B cell (primary cell): ENCODE measurements around the gene PCDHGA11. TPM values are rescaled to one million over a fixed set of nuclear protein-coding genes. Genes with fewer than 3 reads are reported as not detected.

ENCODE experiments used
- ATAC-seq: fragments of 200-7000 bp; cut with Tn5 transposase; one replicate; pipeline ENCODE4 v1.10.0; 2021; ENCODE audit warnings: low read depth, mild to moderate bottlenecking, moderate number of reproducible peaks, moderate library complexity
- CTCF ChIA-PET: fragments of 350-600 bp; sonication (Branson Sonifier 250); formaldehyde crosslinking; loops from one replicate; lab custom pipeline; 2021; ENCODE audit warnings: antibody characterized with exemption, inconsistent platforms; lab: Charles Lee
- POLR2A ChIA-PET: fragments of 350-600 bp; sonication (Branson Sonifier 250); formaldehyde crosslinking; loops from one replicate; lab custom pipeline; 2021; ENCODE audit warnings: antibody characterized with exemption; lab: Charles Lee
- DNase-seq: peaks from one replicate; pipeline ENCODE4 v3.0.0; 2013
- H2AFZ ChIP-seq: 2 replicates; pipeline ENCODE4 v1.6.1; 2012; ENCODE audit warnings: mild to moderate bottlenecking, low read depth, low read length; ENCODE audit not compliant: insufficient read depth, poor library complexity, severe bottlenecking
- H3K27ac ChIP-seq, 2 donors: 1 replicate in 1 of 2; 2 replicates in 1 of 2; pipeline ENCODE4 v1.5.1; 2012 to 2013; ENCODE audit warnings: low read length in 2 of 2, mild to moderate bottlenecking in 2 of 2, moderate library complexity in 1 of 2
- H3K27me3 ChIP-seq, 4 experiments: fragments of 200-600 bp in 1 of 4; sonication (generic) in 1 of 4; replicated peaks in 1 of 4; 1 replicate in 2 of 4; 2 replicates in 2 of 4; pipeline versions ENCODE4 v1.6.1 to v1.7.0; 2013 to 2016; ENCODE audit warnings: low read length in 3 of 4, mild to moderate bottlenecking in 2 of 4, mixed read lengths in 1 of 4, moderate library complexity in 1 of 4; ENCODE audit not compliant: insufficient read depth in 4 of 4, control insufficient read depth in 3 of 4; ENCODE audit errors: control extremely low read depth in 1 of 4
- H3K36me3 ChIP-seq, 2 experiments: replicated peaks in 1 of 2; 1 replicate in 1 of 2; 2 replicates in 1 of 2; pipeline versions ENCODE4 v1.6.1 to v1.7.1; 2013; ENCODE audit warnings: low read length in 1 of 2; ENCODE audit not compliant: insufficient read depth in 2 of 2, control insufficient read depth in 1 of 2; ENCODE audit errors: control extremely low read depth in 1 of 2, extremely low read depth in 1 of 2
- H3K4me1 ChIP-seq, 2 donors: fragments of 200-600 bp in 1 of 2; sonication (generic) in 1 of 2; 1 replicate in 1 of 2; 2 replicates in 1 of 2; pipeline versions ENCODE4 v1.5.1 to v1.6.1; 2013 to 2017; ENCODE audit warnings: low read length in 2 of 2; ENCODE audit not compliant: control insufficient read depth in 2 of 2, insufficient read depth in 2 of 2
- H3K4me2 ChIP-seq: replicated peaks from 2 replicates; pipeline ENCODE3; 2012; ENCODE audit warnings: mild to moderate bottlenecking, low read depth, low read length; ENCODE audit not compliant: poor library complexity, severe bottlenecking
- H3K4me3 ChIP-seq, 5 experiments: fragments of 200-600 bp in 1 of 5; sonication (generic) in 1 of 5; 1 replicate in 3 of 5; 2 replicates in 2 of 5; pipeline versions ENCODE4 v1.5.1 to v1.7.0; 2011 to 2016; ENCODE audit warnings: low read length in 4 of 5, mild to moderate bottlenecking in 4 of 5, low read depth in 2 of 5, control low read depth in 1 of 5, moderate library complexity in 1 of 5; ENCODE audit not compliant: insufficient read depth in 1 of 5; ENCODE audit errors: control extremely low read depth in 1 of 5, extremely low read depth in 1 of 5
- H3K79me2 ChIP-seq: fragments of 200-600 bp; sonication (generic); one replicate; pipeline ENCODE4 v1.6.0; 2016; ENCODE audit warnings: low read length; ENCODE audit not compliant: control insufficient read depth, insufficient read depth
- H3K9ac ChIP-seq: fragments of 200-600 bp; sonication (generic); 2 replicates; pipeline ENCODE4 v1.6.1; 2017; ENCODE audit warnings: mild to moderate bottlenecking, low read length, moderate library complexity
- H3K9me3 ChIP-seq, 3 donors: one replicate each; pipeline versions ENCODE4 v1.6.1 to v1.7.1; 2013; ENCODE audit warnings: low read length in 2 of 3; ENCODE audit not compliant: control insufficient read depth in 2 of 3, insufficient read depth in 1 of 3; ENCODE audit errors: control extremely low read depth in 1 of 3
- H4K20me1 ChIP-seq: 2 replicates; pipeline ENCODE4 v1.6.0; 2012; ENCODE audit warnings: mild to moderate bottlenecking, low read length; ENCODE audit not compliant: insufficient read depth, control insufficient read depth, poor library complexity, severe bottlenecking
- H3K27ac Mint-ChIP-seq: one replicate; pipeline ENCODE4 v1.8.0; 2021; ENCODE audit warnings: mixed read lengths
- H3K27me3 Mint-ChIP-seq: one replicate; pipeline ENCODE4 v1.8.0; 2021; ENCODE audit warnings: mixed read lengths
- H3K4me1 Mint-ChIP-seq: one replicate; pipeline ENCODE4 v1.8.0; 2021; ENCODE audit warnings: mixed read lengths
- H3K4me3 Mint-ChIP-seq: one replicate; pipeline ENCODE4 v1.8.0; 2021; ENCODE audit warnings: mixed read lengths
- H3K9me3 Mint-ChIP-seq: one replicate; pipeline ENCODE4 v1.8.0; 2022; ENCODE audit warnings: mixed read lengths; ENCODE audit not compliant: insufficient read depth
- CTCF ChIP-seq: fragments of 200-600 bp; IDR thresholded peaks from one replicate; pipeline ENCODE4 v1.8.0; 2022; ENCODE audit warnings: antibody characterized with exemption, mild to moderate bottlenecking
- EZH2 ChIP-seq: IDR thresholded peaks from 2 replicates; pipeline ENCODE4 v1.6.1; 2012; ENCODE audit warnings: borderline replicate concordance, low read depth, mild to moderate bottlenecking, moderate library complexity, low read length; ENCODE audit not compliant: insufficient read depth, poor library complexity, severe bottlenecking
- WGBS: methylation state at CpG from one replicate; pipeline ENCODE4 v1.1.5; 2013; ENCODE audit warnings: missing lambda C conversion rate; ENCODE audit not compliant: insufficient coverage; 5-methylcytosine and 5-hydroxymethylcytosine counted together
- intact Hi-C: fragments of 100-400 bp; cut with micrococcal nuclease; formaldehyde crosslinking; loops from one replicate; pipeline ENCODE4 v1.10.0; 2022
- polyA plus RNA-seq: library from polyadenylated mRNA; depleted of rRNA; stranded (reverse); fragments of >200 nt; gene quantifications from 2 replicates; pipeline ENCODE4 v1.2.3, GENCODE V29; 2012
- total RNA-seq, 2 donors: library from RNA; stranded (reverse); fragments of 120-200 nt in 1 of 2; gene quantifications; 1 replicate in 1 of 2; 2 replicates in 1 of 2; pipeline versions ENCODE4 v1.2.3 to v1.2.4, GENCODE V29; 2013 to 2022

Gene PCDHGA11
- total and polyA plus RNA-seq, 2 donors (not counting 1 experiment from before 2014, with no cell fraction given): 0.15 to 1.5 TPM

GRCh38 chr5:141439411-141440141 lies 18.7 kb downstream of the PCDHGA11 start:
- Histone ChIP-seq H3K36me3 (no peaks in the 10 kb centered on the region), H3K4me3 (no peak overlapping the region), H3K9ac (no peak overlapping the region), H3K4me1 (no peaks in the 10 kb centered on the region), H3K4me2 (no peak overlapping the region), H3K27me3 (peaks cover 0 to 6% (median 1%) of the 10 kb centered on the region in 4 experiments), H2AFZ (no peak overlapping the region), H4K20me1 (no peaks in the 10 kb centered on the region), H3K79me2 (no peaks in the 10 kb centered on the region), H3K9me3 (peaks cover 0 to 14% (median 0%) of the 10 kb centered on the region in 3 donors), H3K27ac (no peak overlapping the region)
- Mint-ChIP-seq H3K4me1 (peaks cover 3% of the 10 kb centered on the region), H3K27ac (no peak overlapping the region), H3K27me3 (peaks cover 3% of the 10 kb centered on the region), H3K9me3 (peaks cover 3% of the 10 kb centered on the region), H3K4me3 (no peak overlapping the region)
- 87% methylated on average over 4 of the region's 10 CpGs for WGBS
- intact Hi-C loops: no loop called here
- DNase-seq (no peak), ATAC-seq (no peak)
- ChIA-PET POLR2A (no interaction called here), CTCF (interaction anchor here (0.9 to 1.3 kb wide), 3 partner anchors 9 to 124 kb away, joined by 3 to 4 read pairs (median 4); partner anchors contain the start of gene PCDHGA12)
- TF ChIP-seq CTCF (no peak), EZH2 (no peak)

GRCh38 chr5:141440341-141440740 lies 19.5 kb downstream of the PCDHGA11 start:
- ChIA-PET CTCF (interaction anchor here (0.9 to 1.3 kb wide), 2 partner anchors 10 to 124 kb away, joined by 3 to 4 read pairs; partner anchors contain the start of gene PCDHGA12), POLR2A (no interaction called here)
- peaks cover 3% of the 10 kb centered on the region for H3K4me1 Mint-ChIP-seq
- no peak overlapping the region for H3K4me2 ChIP-seq
- no peak overlapping the region for H3K4me3 ChIP-seq
- DNase-seq: no peak
- no peak overlapping the region for H3K27ac Mint-ChIP-seq
- H3K9me3 ChIP-seq: peaks cover 0 to 14% (median 0%) of the 10 kb centered on the region in 3 donors
- H2AFZ ChIP-seq: no peak overlapping the region
- no peak overlapping the region for H3K27ac ChIP-seq
- H3K4me1 ChIP-seq: no peaks in the 10 kb centered on the region
- H3K36me3 ChIP-seq: no peaks in the 10 kb centered on the region
- WGBS: 100% methylated on average over 5 of the region's 9 CpGs
- intact Hi-C loops: no loop called here
- no peak overlapping the region for H3K9ac ChIP-seq
- no peak overlapping the region for H3K4me3 Mint-ChIP-seq
- no peaks in the 10 kb centered on the region for H4K20me1 ChIP-seq
- peaks cover 3% of the 10 kb centered on the region for H3K9me3 Mint-ChIP-seq
- peaks cover 0 to 6% (median under 1%) of the 10 kb centered on the region in 4 experiments for H3K27me3 ChIP-seq
- peaks cover 3% of the 10 kb centered on the region for H3K27me3 Mint-ChIP-seq
- no peaks in the 10 kb centered on the region for H3K79me2 ChIP-seq
- TF ChIP-seq CTCF (no peak), EZH2 (no peak)
- ATAC-seq: no peak
